ENCODE results near the gene ATXN1. TPM values are rescaled to one million over a fixed set of nuclear protein-coding genes. Genes with fewer than 3 reads are reported as not detected.

Gene ATXN1
- total RNA-seq, 1 experiment from 2014 or later: 25.6 TPM

- POLR2A ChIA-PET (ENCODE audit: low non-redundant PET): no interaction called here
Measured at GRCh38 chr6:16698162-16698533, 63.1 kb downstream of the ATXN1 start.

DNA sequence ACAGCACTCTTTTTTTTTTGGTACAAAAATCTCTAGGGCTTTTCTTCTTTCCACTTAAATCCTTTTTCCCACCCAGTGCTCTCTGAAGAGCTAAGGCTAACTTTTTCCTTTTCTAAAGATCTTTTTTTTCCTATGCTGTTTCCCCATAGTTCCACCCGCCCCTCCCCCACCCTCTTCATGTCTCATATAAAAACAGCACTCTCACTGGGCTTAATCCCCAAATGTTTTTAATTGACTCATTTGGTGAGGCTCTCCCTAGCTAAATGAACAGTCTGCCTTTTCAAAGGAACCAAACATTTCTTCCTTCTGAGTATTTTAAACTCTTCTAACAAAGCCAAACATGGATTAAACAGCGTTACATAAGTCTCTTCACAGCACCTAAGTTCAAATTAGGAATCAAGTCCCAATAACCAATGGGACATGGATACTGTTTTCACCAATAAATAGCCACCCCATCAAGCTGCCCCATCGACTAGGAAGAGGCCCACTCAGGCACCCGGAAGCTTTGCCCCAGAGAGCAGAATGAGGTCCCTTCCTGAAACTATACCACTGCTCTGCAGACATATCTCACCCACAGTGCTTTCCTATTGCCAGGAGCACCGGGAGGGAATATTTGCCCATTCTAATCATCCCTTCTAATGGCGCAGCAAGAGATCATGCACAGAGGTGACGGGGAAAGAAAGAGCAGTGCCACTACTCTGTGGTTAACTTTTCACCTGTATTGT lies 63.7 kb downstream of the ATXN1 start:
- no peak for TF ChIP-seq EZH2 (IDR thresholded peaks at IDR 0.05; ENCODE audit: borderline replicate concordance, low read depth, low read length, poor library complexity, severe bottlenecking)
- TF ChIP-seq CTCF (conservative IDR thresholded peaks at IDR 0.05; ENCODE audit: low read depth, low read length): no peak
- intact Hi-C loops (cut with micrococcal nuclease; ENCODE audit: unreplicated experiment): no loop called here
- Histone ChIP-seq H3K4me1 (ENCODE audit: insufficient read depth, low read length, poor library complexity, severe bottlenecking) (peaks cover 33% of the 10 kb centered on the region), H3K4me3 (ENCODE audit: low read depth, low read length, poor library complexity, severe bottlenecking) (no peak overlapping the region), H3K27me3 (replicated peaks; ENCODE audit: insufficient read depth, low read depth, low read length, poor library complexity) (no peaks in the 10 kb centered on the region), H3K9me3 (ENCODE audit: low read depth, low read length, poor library complexity, severe bottlenecking) (no peaks in the 10 kb centered on the region), H3K36me3 (ENCODE audit: insufficient read depth, low read length, poor library complexity, severe bottlenecking) (no peaks in the 10 kb centered on the region), H3K27ac (ENCODE audit: low read depth, low read length, poor library complexity, severe bottlenecking) (no peak overlapping the region)
- peak; percentile 57 for DNase-seq (ENCODE audit: low spot score)
- CTCF ChIA-PET: interaction anchor here (0.6 kb wide), 1 partner anchor 27 kb away, joined by 3 read pairs; no protein-coding TSS in a partner anchor
- POLR2A ChIA-PET (ENCODE audit: low non-redundant PET): no interaction called here
- no TSS peak for BruUV-seq (replicated peaks)

More at GRCh38 chr6:16698162-16698533, 63.1 kb downstream of the ATXN1 start:
- H3K9me3 ChIP-seq (ENCODE audit: low read depth, low read length, poor library complexity, severe bottlenecking): no peaks in the 10 kb centered on the region
- no peak overlapping the region for H3K27ac ChIP-seq (ENCODE audit: low read depth, low read length, poor library complexity, severe bottlenecking)
- H3K4me1 ChIP-seq (ENCODE audit: insufficient read depth, low read length, poor library complexity, severe bottlenecking): peaks cover 33% of the 10 kb centered on the region
- H3K27me3 ChIP-seq (replicated peaks; ENCODE audit: insufficient read depth, low read depth, low read length, poor library complexity): no peaks in the 10 kb centered on the region
- CTCF ChIA-PET: no interaction called here
- no peaks in the 10 kb centered on the region for H3K36me3 ChIP-seq (ENCODE audit: insufficient read depth, low read length, poor library complexity, severe bottlenecking)
- intact Hi-C loops (cut with micrococcal nuclease; ENCODE audit: unreplicated experiment): no loop called here
- no TSS peak for BruUV-seq (replicated peaks)
- TF ChIP-seq EZH2 (IDR thresholded peaks at IDR 0.05; ENCODE audit: borderline replicate concordance, low read depth, low read length, poor library complexity, severe bottlenecking): no peak
- TF ChIP-seq CTCF (conservative IDR thresholded peaks at IDR 0.05; ENCODE audit: low read depth, low read length): no peak
- no peak overlapping the region for H3K4me3 ChIP-seq (ENCODE audit: low read depth, low read length, poor library complexity, severe bottlenecking)
- no peak for DNase-seq (ENCODE audit: low spot score)

- no peaks in the 10 kb centered on the region for H3K9me3 ChIP-seq (ENCODE audit: low read depth, low read length, poor library complexity, severe bottlenecking)
- no peak for DNase-seq (ENCODE audit: low spot score)
- H3K4me1 ChIP-seq (ENCODE audit: insufficient read depth, low read length, poor library complexity, severe bottlenecking): peaks cover 33% of the 10 kb centered on the region
- no peak overlapping the region for H3K4me3 ChIP-seq (ENCODE audit: low read depth, low read length, poor library complexity, severe bottlenecking)
- no TSS peak for BruUV-seq (replicated peaks)
- no peaks in the 10 kb centered on the region for H3K36me3 ChIP-seq (ENCODE audit: insufficient read depth, low read length, poor library complexity, severe bottlenecking)
- ChIA-PET POLR2A (ENCODE audit: low non-redundant PET) (no interaction called here), CTCF (no interaction called here)
- no peaks in the 10 kb centered on the region for H3K27me3 ChIP-seq (replicated peaks; ENCODE audit: insufficient read depth, low read depth, low read length, poor library complexity)
- intact Hi-C loops (cut with micrococcal nuclease; ENCODE audit: unreplicated experiment): no loop called here
- TF ChIP-seq EZH2 (IDR thresholded peaks at IDR 0.05; ENCODE audit: borderline replicate concordance, low read depth, low read length, poor library complexity, severe bottlenecking) (no peak), CTCF (conservative IDR thresholded peaks at IDR 0.05; ENCODE audit: low read depth, low read length) (no peak)
- H3K27ac ChIP-seq (ENCODE audit: low read depth, low read length, poor library complexity, severe bottlenecking): no peak overlapping the region
Measured at GRCh38 chr6:16696496-16696895, 64.8 kb downstream of the ATXN1 start.
